ENCODE results near the gene ITPKB. TPM values are rescaled to one million over a fixed set of nuclear protein-coding genes. Genes with fewer than 3 reads are reported as not detected.

The ITPKB gene
- 7.7 and 8.2 TPM in 2 replicates for total RNA-seq

GRCh38 chr1:226738995-226739695 is at the start of gene ITPKB:
Gene ITPKB (minus strand): TSS chr1:226739282. CDS start chr1:226737458, 1,824 bp downstream.

Other genes starting within 250 kb of the ITPKB start
- gene STUM, start 190.5 kb downstream of the ITPKB start, total RNA-seq, result not detected in 2 replicates
- 21.5 and 24.0 TPM in 2 replicates for gene PSEN2, start 131.3 kb upstream of the ITPKB start, total RNA-seq
- gene COQ8A, start 201.0 kb upstream of the ITPKB start, total RNA-seq, result 7.2 and 8.1 TPM in 2 replicates

Data from aortic smooth muscle cell (primary cell).